Neural cell (in vitro differentiated cells): ENCODE results near the gene PPFIBP2. TPM values are rescaled to one million over a fixed set of nuclear protein-coding genes. Genes with fewer than 3 reads are reported as not detected.

Experiments
- H2AFZ ChIP-seq: fragments of 200-600, 300-800 bp; sonication (generic), shearing (Covaris generic); 2 replicates; pipeline ENCODE4 v1.6.0; 2014; ENCODE audit warnings: low read depth, mild to moderate bottlenecking, antibody characterized with exemption, low read length, moderate library complexity
- H3F3A ChIP-seq: fragments of 200-600 bp; shearing (Covaris generic); 2 replicates; pipeline ENCODE4 v1.6.1; 2016; ENCODE audit warnings: mild to moderate bottlenecking, moderate library complexity, mixed read lengths, antibody characterized with exemption, low read length; ENCODE audit not compliant: insufficient read depth, poor library complexity, severe bottlenecking
- H3K27ac ChIP-seq: fragments of 200-600, 300-800 bp; sonication (generic), shearing (Covaris generic); 2 replicates; pipeline ENCODE4 v1.5.1; 2014; ENCODE audit warnings: mild to moderate bottlenecking, low read length, moderate library complexity
- H3K27me3 ChIP-seq: fragments of 300-800, 200-600 bp; sonication (generic), shearing (Covaris generic); 2 replicates; pipeline ENCODE4 v1.6.0; 2014; ENCODE audit warnings: mild to moderate bottlenecking, low read depth, low read length, moderate library complexity; ENCODE audit not compliant: insufficient read depth
- H3K36me3 ChIP-seq: fragments of 300-800, 200-600 bp; sonication (generic), shearing (Covaris generic); 2 replicates; pipeline ENCODE4 v1.5.1; 2014; ENCODE audit warnings: mild to moderate bottlenecking, antibody characterized with exemption, low read length, moderate library complexity; ENCODE audit not compliant: insufficient read depth
- H3K4me2 ChIP-seq: fragments of 300-800, 200-600 bp; sonication (generic), shearing (Covaris generic); 2 replicates; pipeline ENCODE4 v1.6.0; 2014; ENCODE audit warnings: mild to moderate bottlenecking, low read length
- H3K4me3 ChIP-seq: fragments of 300-800, 200-600 bp; sonication (generic), shearing (Covaris generic); 2 replicates; pipeline ENCODE4 v1.5.1; 2014; ENCODE audit warnings: mild to moderate bottlenecking, low read length, moderate library complexity
- H3K79me2 ChIP-seq: fragments of 200-600 bp; shearing (Covaris generic); replicated peaks from 2 replicates; pipeline ENCODE4 v1.6.0; 2014; ENCODE audit warnings: mild to moderate bottlenecking, low read length, moderate library complexity; ENCODE audit not compliant: insufficient read depth
- H3K9ac ChIP-seq: fragments of 300-800, 200-600 bp; sonication (generic), shearing (Covaris generic); 2 replicates; pipeline ENCODE4 v1.6.1; 2016; ENCODE audit warnings: mild to moderate bottlenecking, low read length, mixed read lengths
- H3K9me2 ChIP-seq: fragments of 200-600 bp; shearing (Covaris generic); 2 replicates; pipeline ENCODE4 v1.6.1; 2016; ENCODE audit warnings: mild to moderate bottlenecking, low read length, mixed read lengths; ENCODE audit not compliant: insufficient read depth
- H3K9me3 ChIP-seq: fragments of 200-600, 300-800 bp; sonication (generic), shearing (Covaris generic); 2 replicates; pipeline ENCODE4 v1.6.1; 2016; ENCODE audit warnings: mild to moderate bottlenecking, mixed run types, low read length, moderate library complexity, mixed read lengths
- H4K20me1 ChIP-seq: fragments of 200-600 bp; shearing (Covaris generic); 2 replicates; pipeline ENCODE4 v1.6.1; 2016; ENCODE audit warnings: mild to moderate bottlenecking, mixed run types; ENCODE audit not compliant: insufficient read depth
- CTCF ChIP-seq: fragments of 450-650 bp; IDR thresholded peaks from 2 replicates; pipeline ENCODE4 v1.5.1; 2014; ENCODE audit warnings: antibody characterized with exemption, mild to moderate bottlenecking, moderate library complexity; ENCODE audit not compliant: poor library complexity, severe bottlenecking
- EP300 ChIP-seq: fragments of 450-650 bp; conservative IDR thresholded peaks from 2 replicates; pipeline ENCODE4 v1.6.1; 2014; ENCODE audit warnings: antibody characterized with exemption, mild to moderate bottlenecking, moderate library complexity; ENCODE audit not compliant: poor library complexity, severe bottlenecking
- EZH2 ChIP-seq: fragments of 200-600, 300-800 bp; shearing (Covaris generic), sonication (generic); IDR thresholded peaks from 2 replicates; pipeline ENCODE4 v1.6.1; 2014; ENCODE audit warnings: antibody characterized with exemption, low read length, borderline replicate concordance, mild to moderate bottlenecking; ENCODE audit not compliant: insufficient read depth, poor library complexity, severe bottlenecking
- MXI1 ChIP-seq: fragments of 450-650 bp; conservative IDR thresholded peaks from 2 replicates; pipeline ENCODE4 v1.6.1; 2014; ENCODE audit warnings: antibody characterized with exemption, mild to moderate bottlenecking; ENCODE audit not compliant: poor library complexity, severe bottlenecking
- POLR2AphosphoS5 ChIP-seq: IDR thresholded peaks from 2 replicates; pipeline ENCODE4 v1.6.1; 2012
- RAD21 ChIP-seq: fragments of 450-650 bp; conservative IDR thresholded peaks from 2 replicates; pipeline ENCODE4 v1.6.1; 2014; ENCODE audit warnings: antibody characterized with exemption, mild to moderate bottlenecking, moderate library complexity
- REST ChIP-seq: IDR thresholded peaks from 2 replicates; pipeline ENCODE4 v1.6.1; 2012; ENCODE audit warnings: borderline replicate concordance
- SMC3 ChIP-seq: fragments of 450-650 bp; conservative IDR thresholded peaks from 2 replicates; pipeline ENCODE4 v1.6.1; 2014; ENCODE audit warnings: antibody characterized with exemption, mild to moderate bottlenecking, moderate library complexity; ENCODE audit not compliant: poor library complexity
- TAF1 ChIP-seq: IDR thresholded peaks from 2 replicates; pipeline ENCODE4 v1.6.1; 2012; ENCODE audit warnings: low read depth
- polyA plus RNA-seq: library from polyadenylated mRNA; depleted of rRNA; stranded (reverse); fragments of >200 nt; gene quantifications from 2 replicates; pipeline ENCODE4 v1.2.3, GENCODE V29; 2014

PPFIBP2 gene
- polyA plus RNA-seq, 1 donor from 2014 or later = not detected

GRCh38 chr11:7691759-7692350, 178.1 kb downstream of the PPFIBP2 start:
- H3K27ac ChIP-seq = no peak overlapping the region
- H3K4me3 ChIP-seq = no peak overlapping the region
- TF ChIP-seq SMC3 = no peak
- TF ChIP-seq CTCF = no peak
- TF ChIP-seq EP300 = no peak
- TF ChIP-seq MXI1 = no peak
- no peak for TF ChIP-seq EZH2
- no peak for TF ChIP-seq RAD21
- no peak for TF ChIP-seq POLR2AphosphoS5
- TF ChIP-seq REST = no peak
- TF ChIP-seq TAF1 = no peak
- H3K9me3 ChIP-seq = no peaks in the 10 kb centered on the region
- no peaks in the 10 kb centered on the region for H3K9me2 ChIP-seq
- H3F3A ChIP-seq = no peaks in the 10 kb centered on the region
- no peak overlapping the region for H3K4me2 ChIP-seq
- H4K20me1 ChIP-seq = no peaks in the 10 kb centered on the region
- no peaks in the 10 kb centered on the region for H3K79me2 ChIP-seq
- no peak overlapping the region for H3K9ac ChIP-seq
- no peak overlapping the region for H2AFZ ChIP-seq
- H3K27me3 ChIP-seq = no peaks in the 10 kb centered on the region
- H3K36me3 ChIP-seq = no peaks in the 10 kb centered on the region

- H3K9me2 ChIP-seq = no peaks in the 10 kb centered on the region
- no peaks in the 10 kb centered on the region for H4K20me1 ChIP-seq
- no peak overlapping the region for H3K4me2 ChIP-seq
- no peak overlapping the region for H2AFZ ChIP-seq
- no peak overlapping the region for H3K4me3 ChIP-seq
- no peaks in the 10 kb centered on the region for H3K36me3 ChIP-seq
- H3K9me3 ChIP-seq = no peaks in the 10 kb centered on the region
- no peak overlapping the region for H3K27ac ChIP-seq
- no peaks in the 10 kb centered on the region for H3F3A ChIP-seq
- H3K79me2 ChIP-seq = no peaks in the 10 kb centered on the region
- no peak overlapping the region for H3K9ac ChIP-seq
- no peak for TF ChIP-seq MXI1
- no peaks in the 10 kb centered on the region for H3K27me3 ChIP-seq
These were observed 178.6 kb downstream of the PPFIBP2 start for GRCh38 chr11:7692426-7692825.

GRCh38 chr11:7694235-7694634, 180.4 kb downstream of the PPFIBP2 start:
- Histone ChIP-seq H2AFZ (no peak overlapping the region), H4K20me1 (no peaks in the 10 kb centered on the region), H3K4me2 (no peak overlapping the region), H3K9ac (no peak overlapping the region), H3K27me3 (no peaks in the 10 kb centered on the region), H3F3A (no peaks in the 10 kb centered on the region), H3K27ac (no peak overlapping the region), H3K79me2 (no peaks in the 10 kb centered on the region), H3K36me3 (no peaks in the 10 kb centered on the region), H3K9me3 (no peaks in the 10 kb centered on the region), H3K9me2 (no peaks in the 10 kb centered on the region), H3K4me3 (no peak overlapping the region)
- TF ChIP-seq REST = no peak
- no peak for TF ChIP-seq SMC3
- TF ChIP-seq MXI1 = no peak
- no peak for TF ChIP-seq CTCF
